Stimulated activated CD4-positive, alpha-beta T cell treated with anti-CD3 and anti-CD28 coated beads, Interleukin-4, amount 100 ng/mL, for 24 hours (primary cell): Measurements from ENCODE around the gene MLLT3.

ENCODE experiments used
- DNase-seq: peaks from one replicate; pipeline ENCODE4 v3.0.0-alpha.2; 2020

MLLT3 gene

GRCh38 chr9:20325008-20325407, 297.3 kb downstream of the MLLT3 start:
- no peak for DNase-seq

GRCh38 chr9:20322212-20322611, 300.1 kb downstream of the MLLT3 start:
- DNase-seq = no peak

- peak; percentile 27 for DNase-seq
Observed at GRCh38 chr9:20321423-20322082, 300.7 kb downstream of the MLLT3 start.

GRCh38 chr9:20320921-20321320, 301.4 kb downstream of the MLLT3 start:
- DNase-seq = no peak

- peak; percentile 42 for DNase-seq
Observed at GRCh38 chr9:20319641-20320337, 302.5 kb downstream of the MLLT3 start.

- DNase-seq = no peak
Observed at GRCh38 chr9:20319241-20319640, 303.1 kb downstream of the MLLT3 start.

GRCh38 chr9:20317701-20318100, 304.6 kb downstream of the MLLT3 start:
- no peak for DNase-seq

GRCh38 chr9:20316372-20316771, 305.9 kb downstream of the MLLT3 start:
- no peak for DNase-seq

GRCh38 chr9:20315677-20316076, 306.6 kb downstream of the MLLT3 start:
- DNase-seq = peak; percentile 37

- DNase-seq = peak; percentile 15
Observed at GRCh38 chr9:20314981-20315380, 307.3 kb downstream of the MLLT3 start.

- no peak for DNase-seq
Observed at GRCh38 chr9:20313415-20313814, 308.9 kb downstream of the MLLT3 start.

GRCh38 chr9:20312732-20313131, 309.6 kb downstream of the MLLT3 start:
- no peak for DNase-seq

GRCh38 chr9:20310024-20310423, 312.3 kb downstream of the MLLT3 start:
- DNase-seq = no peak

GRCh38 chr9:20309124-20309523, 313.2 kb downstream of the MLLT3 start:
- no peak for DNase-seq

GRCh38 chr9:20307621-20308020, 314.7 kb downstream of the MLLT3 start:
- no peak for DNase-seq

GRCh38 chr9:20305452-20305851, 316.8 kb downstream of the MLLT3 start:
- no peak for DNase-seq

- DNase-seq = no peak
Observed at GRCh38 chr9:20303996-20304395, 318.3 kb downstream of the MLLT3 start.

- DNase-seq = no peak
Observed at GRCh38 chr9:20303066-20303465, 319.2 kb downstream of the MLLT3 start.

GRCh38 chr9:20302197-20302596, 320.1 kb downstream of the MLLT3 start:
- DNase-seq = no peak

- no peak for DNase-seq
Observed at GRCh38 chr9:20300430-20301115, 321.7 kb downstream of the MLLT3 start.

GRCh38 chr9:20297646-20298084, 324.6 kb downstream of the MLLT3 start:
- no peak for DNase-seq

GRCh38 chr9:20295555-20295954, 326.7 kb downstream of the MLLT3 start:
- no peak for DNase-seq

- no peak for DNase-seq
Observed at GRCh38 chr9:20294046-20294750, 328.1 kb downstream of the MLLT3 start.
